CD14-positive monocyte (primary cell): ENCODE measurements around the gene NANOGP8. TPM values are rescaled to one million over a fixed set of nuclear protein-coding genes. Genes with fewer than 3 reads are reported as not detected.

Source experiments
- DNase-seq, 3 donors: peaks; one replicate each; pipeline ENCODE4 v3.0.0-alpha.2; 2011 to 2022
- H2AFZ ChIP-seq: 2 replicates; pipeline ENCODE4 v1.6.0; 2012; ENCODE audit warnings: mild to moderate bottlenecking, low read depth, low read length, inconsistent platforms; ENCODE audit not compliant: insufficient read depth, poor library complexity, severe bottlenecking
- H3K27ac ChIP-seq, 2 donors: 1 replicate in 1 of 2; 2 replicates in 1 of 2; pipeline ENCODE4 v1.5.1; 2012 to 2013; ENCODE audit warnings: low read length in 2 of 2, control low read depth in 1 of 2, inconsistent platforms in 1 of 2, low read depth in 1 of 2, mild to moderate bottlenecking in 1 of 2
- H3K27me3 ChIP-seq, 2 donors: one replicate each; pipeline versions ENCODE4 v1.6.0 to v1.6.1; 2011 to 2013; ENCODE audit warnings: low read length in 2 of 2; ENCODE audit not compliant: control insufficient read depth in 2 of 2, insufficient read depth in 2 of 2
- H3K36me3 ChIP-seq, 2 donors: replicated peaks in 1 of 2; 1 replicate in 1 of 2; 2 replicates in 1 of 2; pipeline versions ENCODE4 v1.5.1 to v1.6.1; 2012 to 2013; ENCODE audit warnings: low read length in 2 of 2, control low read depth in 1 of 2, inconsistent platforms in 1 of 2, mild to moderate bottlenecking in 1 of 2; ENCODE audit not compliant: insufficient read depth in 2 of 2, control insufficient read depth in 1 of 2
- H3K4me1 ChIP-seq, 2 donors: 1 replicate in 1 of 2; 2 replicates in 1 of 2; pipeline versions ENCODE4 v1.5.1 to v1.6.1; 2012 to 2013; ENCODE audit warnings: low read length in 2 of 2, control low read depth in 1 of 2, inconsistent platforms in 1 of 2, mild to moderate bottlenecking in 1 of 2, moderate library complexity in 1 of 2; ENCODE audit not compliant: insufficient read depth in 2 of 2, control insufficient read depth in 1 of 2
- H3K4me2 ChIP-seq: replicated peaks from 2 replicates; pipeline ENCODE3; 2012; ENCODE audit warnings: low read length, moderate library complexity, mild to moderate bottlenecking; ENCODE audit not compliant: poor library complexity, severe bottlenecking; ENCODE audit errors: extremely low read depth
- H3K4me3 ChIP-seq, 3 experiments: fragments of 200-600 bp in 1 of 3; sonication (generic) in 1 of 3; replicated peaks in 1 of 3; 1 replicate in 2 of 3; 2 replicates in 1 of 3; pipeline ENCODE4 v1.5.1; 2011 to 2013; ENCODE audit warnings: low read length in 3 of 3, mild to moderate bottlenecking in 3 of 3, control low read depth in 2 of 3, low read depth in 2 of 3, inconsistent platforms in 1 of 3, moderate library complexity in 1 of 3
- H3K79me2 ChIP-seq: 2 replicates; pipeline ENCODE4 v1.6.0; 2012; ENCODE audit warnings: mild to moderate bottlenecking, control low read depth, inconsistent platforms, low read length, moderate library complexity; ENCODE audit not compliant: insufficient read depth
- H3K9ac ChIP-seq: 2 replicates; pipeline ENCODE4 v1.6.0; 2017; ENCODE audit warnings: low read length, mild to moderate bottlenecking; ENCODE audit not compliant: insufficient read depth, poor library complexity, severe bottlenecking
- H3K9me3 ChIP-seq, 2 donors: replicated peaks in 1 of 2; 1 replicate in 1 of 2; 2 replicates in 1 of 2; pipeline versions ENCODE4 v1.5.1 to v1.6.1; 2012 to 2013; ENCODE audit warnings: low read length in 2 of 2, control low read depth in 1 of 2; ENCODE audit not compliant: control insufficient read depth in 1 of 2, insufficient read depth in 1 of 2
- H4K20me1 ChIP-seq: 2 replicates; pipeline ENCODE4 v1.6.0; 2012; ENCODE audit warnings: mild to moderate bottlenecking, low read length, control low read depth, moderate library complexity; ENCODE audit not compliant: insufficient read depth
- H3K27ac Mint-ChIP-seq, 7 donors: one replicate each; pipeline ENCODE4 v1.8.0; 2020; ENCODE audit warnings: mild to moderate bottlenecking in 7 of 7, mixed read lengths in 7 of 7, moderate library complexity in 6 of 7, inconsistent platforms in 2 of 7
- H3K27me3 Mint-ChIP-seq, 3 donors: one replicate each; pipeline ENCODE4 v1.8.0; 2021 to 2022; ENCODE audit warnings: low read depth in 3 of 3, mild to moderate bottlenecking in 3 of 3, mixed read lengths in 3 of 3, moderate library complexity in 3 of 3, inconsistent platforms in 1 of 3
- H3K36me3 Mint-ChIP-seq, 2 donors: one replicate each; pipeline ENCODE4 v1.8.0; 2020; ENCODE audit warnings: mixed read lengths in 2 of 2, inconsistent platforms in 1 of 2, mild to moderate bottlenecking in 1 of 2
- H3K4me1 Mint-ChIP-seq: one replicate; pipeline ENCODE4 v1.8.0; 2020; ENCODE audit warnings: mild to moderate bottlenecking, mixed read lengths
- H3K4me3 Mint-ChIP-seq, 2 donors: one replicate each; pipeline ENCODE4 v1.8.0; 2020; ENCODE audit warnings: mild to moderate bottlenecking in 2 of 2, mixed read lengths in 2 of 2, moderate library complexity in 1 of 2
- H3K9me3 Mint-ChIP-seq, 7 donors: one replicate each; pipeline ENCODE4 v1.8.0; 2020 to 2022; ENCODE audit warnings: mixed read lengths in 7 of 7, mild to moderate bottlenecking in 6 of 7, moderate library complexity in 6 of 7, inconsistent platforms in 2 of 7
- WGBS: methylation state at CpG from one replicate; pipeline ENCODE4 v1.1.5; 2013; ENCODE audit warnings: missing lambda C conversion rate; ENCODE audit not compliant: insufficient coverage; 5-methylcytosine and 5-hydroxymethylcytosine counted together
- intact Hi-C, 2 donors: fragments of 100-400 bp; cut with micrococcal nuclease; formaldehyde crosslinking; loops; one replicate each; pipeline versions ENCODE4 v1.15.0 to v1.15.1; 2023
- polyA plus RNA-seq, 3 donors: library from polyadenylated mRNA; depleted of rRNA in 1 of 3; unstranded in 2 of 3; stranded (reverse) in 1 of 3; fragments of 300-500 nt in 2 of 3; fragments of >200 nt in 1 of 3; fragmentation: Illumina TruSeq in 2 of 3; gene quantifications; 1 replicate in 2 of 3; 2 replicates in 1 of 3; pipeline ENCODE4 v1.2.3, GENCODE V29; 2012 to 2021
- TF ChIP-seq, protein P1 (sequence below): fragments of 200-600 bp; IDR thresholded peaks from one replicate; pipeline ENCODE4 v1.8.0; 2022; ENCODE audit warnings: antibody characterized with exemption, mild to moderate bottlenecking

The NANOGP8 gene
- polyA plus RNA-seq, 3 donors, result not detected

DNA sequence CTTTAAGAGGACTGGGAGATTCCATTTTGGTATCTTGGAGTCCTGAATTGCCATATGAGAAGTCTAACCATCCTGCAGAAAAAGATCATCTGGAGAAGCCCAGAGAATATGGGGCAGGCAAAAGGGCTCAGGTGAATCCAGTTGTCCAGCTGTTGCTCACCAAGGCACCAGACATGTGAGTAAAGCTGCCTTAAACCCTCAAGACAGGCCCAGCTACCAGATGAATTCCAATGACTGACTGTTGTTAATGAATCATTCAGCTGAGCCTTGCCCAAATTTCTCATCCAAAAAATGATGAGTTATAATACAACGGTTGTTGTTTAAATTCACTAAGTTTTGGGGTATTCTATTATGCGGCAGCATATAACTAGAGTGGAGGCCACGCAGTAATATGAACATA lies 22.0 kb upstream of the NANOGP8 start:
- peaks cover 0 to 1% (median 0%) of the 10 kb centered on the region in 3 donors for H3K27me3 Mint-ChIP-seq
- Histone ChIP-seq H3K36me3 (no peaks in the 10 kb centered on the region), H3K79me2 (no peaks in the 10 kb centered on the region), H2AFZ (no peak overlapping the region), H4K20me1 (no peaks in the 10 kb centered on the region), H3K4me1 (no peaks in the 10 kb centered on the region), H3K9me3 (no peaks in the 10 kb centered on the region), H3K4me3 (no peak overlapping the region), H3K9ac (no peak overlapping the region), H3K27ac (no peak overlapping the region), H3K4me2 (no peak overlapping the region), H3K27me3 (no peaks in the 10 kb centered on the region)
- H3K9me3 Mint-ChIP-seq, result peaks cover 0 to 5% (median 3%) of the 10 kb centered on the region in 7 donors
- no peak overlapping the region for H3K27ac Mint-ChIP-seq
- WGBS, result no CpG with 5 or more reads among the region's 3 CpGs
- no peak overlapping the region for H3K4me3 Mint-ChIP-seq
- no peaks in the 10 kb centered on the region for H3K4me1 Mint-ChIP-seq
- intact Hi-C loops, result no loop called here
- TF ChIP-seq, protein P1, sequence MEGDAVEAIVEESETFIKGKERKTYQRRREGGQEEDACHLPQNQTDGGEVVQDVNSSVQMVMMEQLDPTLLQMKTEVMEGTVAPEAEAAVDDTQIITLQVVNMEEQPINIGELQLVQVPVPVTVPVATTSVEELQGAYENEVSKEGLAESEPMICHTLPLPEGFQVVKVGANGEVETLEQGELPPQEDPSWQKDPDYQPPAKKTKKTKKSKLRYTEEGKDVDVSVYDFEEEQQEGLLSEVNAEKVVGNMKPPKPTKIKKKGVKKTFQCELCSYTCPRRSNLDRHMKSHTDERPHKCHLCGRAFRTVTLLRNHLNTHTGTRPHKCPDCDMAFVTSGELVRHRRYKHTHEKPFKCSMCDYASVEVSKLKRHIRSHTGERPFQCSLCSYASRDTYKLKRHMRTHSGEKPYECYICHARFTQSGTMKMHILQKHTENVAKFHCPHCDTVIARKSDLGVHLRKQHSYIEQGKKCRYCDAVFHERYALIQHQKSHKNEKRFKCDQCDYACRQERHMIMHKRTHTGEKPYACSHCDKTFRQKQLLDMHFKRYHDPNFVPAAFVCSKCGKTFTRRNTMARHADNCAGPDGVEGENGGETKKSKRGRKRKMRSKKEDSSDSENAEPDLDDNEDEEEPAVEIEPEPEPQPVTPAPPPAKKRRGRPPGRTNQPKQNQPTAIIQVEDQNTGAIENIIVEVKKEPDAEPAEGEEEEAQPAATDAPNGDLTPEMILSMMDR, result no peak
- DNase-seq, result no peak
- H3K36me3 Mint-ChIP-seq, result no peaks in the 10 kb centered on the region

DNA sequence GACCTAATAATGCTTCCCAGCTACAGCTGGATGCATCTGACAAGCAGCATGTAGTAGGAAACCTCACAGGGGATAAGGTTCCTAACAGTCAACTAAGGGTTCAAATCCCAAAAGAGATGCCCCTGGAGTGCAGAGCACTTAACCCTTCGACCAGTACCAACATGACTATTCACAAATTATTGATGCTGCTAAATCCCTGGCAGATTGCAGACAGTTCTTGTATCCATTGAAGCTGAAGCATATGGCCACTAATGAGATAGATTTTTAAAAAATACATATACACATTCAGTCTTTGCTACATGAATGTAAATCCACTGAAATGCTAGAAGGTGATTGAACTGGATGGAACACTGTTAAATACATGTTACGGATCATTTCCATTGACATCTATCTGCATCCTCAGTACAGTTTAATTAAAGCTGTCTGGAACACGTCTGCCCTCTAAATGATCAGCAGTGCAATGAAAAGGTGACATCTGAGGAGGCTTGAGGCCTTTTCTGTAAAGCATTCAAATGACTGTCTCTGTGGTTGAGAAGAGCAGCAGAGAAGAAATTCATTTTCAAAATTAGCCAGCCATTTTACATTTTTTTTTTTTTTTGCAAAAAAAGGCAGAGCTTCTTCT lies 19.5 kb upstream of the NANOGP8 start:
- H3K4me1 ChIP-seq, result no peaks in the 10 kb centered on the region
- H3K4me3 ChIP-seq, result no peak overlapping the region
- no peaks in the 10 kb centered on the region for H3K27me3 ChIP-seq
- Mint-ChIP-seq H3K27me3 (peaks cover 0 to 1% (median 0%) of the 10 kb centered on the region in 3 donors), H3K4me1 (no peaks in the 10 kb centered on the region), H3K36me3 (no peaks in the 10 kb centered on the region), H3K4me3 (no peak overlapping the region), H3K9me3 (peaks cover 0 to 2% (median 0%) of the 10 kb centered on the region in 7 donors), H3K27ac (no peak overlapping the region)
- H3K36me3 ChIP-seq, result no peaks in the 10 kb centered on the region
- H2AFZ ChIP-seq, result no peak overlapping the region
- no peaks in the 10 kb centered on the region for H4K20me1 ChIP-seq
- no peak overlapping the region for H3K9ac ChIP-seq
- WGBS, result no CpG with 5 or more reads among the region's 3 CpGs
- H3K27ac ChIP-seq, result no peak overlapping the region
- no peaks in the 10 kb centered on the region for H3K9me3 ChIP-seq
- DNase-seq, result no peak
- H3K4me2 ChIP-seq, result no peak overlapping the region
- TF ChIP-seq, protein P1, result no peak
- H3K79me2 ChIP-seq, result no peaks in the 10 kb centered on the region
- intact Hi-C loops, result no loop called here
